H4 (cell line): Measurements from ENCODE around the gene MYH9. TPM values are rescaled to one million over a fixed set of nuclear protein-coding genes. Genes with fewer than 3 reads are reported as not detected.

Experiments used
- DNase-seq: peaks from one replicate; pipeline ENCODE4 v3.0.0-alpha.2; 2015; ENCODE audit warnings: low spot score
- total RNA-seq: library from RNA; depleted of rRNA; stranded (reverse); fragments of >200 nt; shearing (Covaris generic); gene quantifications from 2 replicates; pipeline ENCODE4 v1.2.3, GENCODE V29; 2014

MYH9 gene
- total RNA-seq, 1 experiment from 2014 or later = 82.9 TPM

GRCh38 chr22:36386900-36387708 lies 663 bp downstream of the MYH9 start:
- no peak for DNase-seq

- no peak for DNase-seq
Observed at GRCh38 chr22:36386351-36386899, 1.3 kb downstream of the MYH9 start.

GRCh38 chr22:36385491-36386350 lies 2.0 kb downstream of the MYH9 start:
- no peak for DNase-seq

- peak; percentile 25 for DNase-seq
Observed at GRCh38 chr22:36384766-36385481, 2.8 kb downstream of the MYH9 start.

GRCh38 chr22:36383110-36383581 lies 4.6 kb downstream of the MYH9 start:
- DNase-seq = peak; percentile 62

GRCh38 chr22:36381513-36382128 lies 6.1 kb downstream of the MYH9 start:
- DNase-seq = no peak

GRCh38 chr22:36379593-36380361 lies 8.0 kb downstream of the MYH9 start:
- DNase-seq = no peak

GRCh38 chr22:36378869-36379217 lies 8.9 kb downstream of the MYH9 start:
- no peak for DNase-seq

- DNase-seq = no peak
Observed at GRCh38 chr22:36378080-36378868, 9.5 kb downstream of the MYH9 start.

GRCh38 chr22:36377022-36377631 lies 10.6 kb downstream of the MYH9 start:
- DNase-seq = no peak

- no peak for DNase-seq
Observed at GRCh38 chr22:36376265-36376664, 11.5 kb downstream of the MYH9 start.

GRCh38 chr22:36375071-36375980 lies 12.4 kb downstream of the MYH9 start:
- DNase-seq = no peak

GRCh38 chr22:36374603-36375024 lies 13.2 kb downstream of the MYH9 start:
- no peak for DNase-seq

GRCh38 chr22:36373258-36373579 lies 14.5 kb downstream of the MYH9 start:
- no peak for DNase-seq

- no peak for DNase-seq
Observed at GRCh38 chr22:36371920-36372319, 15.8 kb downstream of the MYH9 start.

GRCh38 chr22:36369922-36370791 lies 17.6 kb downstream of the MYH9 start:
- DNase-seq = no peak
